Duodenal mucosa (tissue), 2 donors: ENCODE data around the gene SEMG1.

ENCODE experiments used
- H3K27ac ChIP-seq: one replicate; pipeline ENCODE4 v1.7.0; 2013; ENCODE audit warnings: low read depth, low read length
- H3K27me3 ChIP-seq, 2 donors: one replicate each; pipeline ENCODE4 v1.7.0; 2013; ENCODE audit warnings: low read length in 2 of 2, control low read depth in 1 of 2; ENCODE audit not compliant: insufficient read depth in 2 of 2, control insufficient read depth in 1 of 2
- H3K36me3 ChIP-seq, 2 donors: one replicate each; pipeline ENCODE4 v1.7.0; 2013; ENCODE audit warnings: low read length in 2 of 2, control low read depth in 1 of 2; ENCODE audit not compliant: insufficient read depth in 2 of 2, control insufficient read depth in 1 of 2
- H3K4me1 ChIP-seq, 2 donors: one replicate each; pipeline ENCODE4 v1.7.0; 2013; ENCODE audit warnings: low read length in 2 of 2, control low read depth in 1 of 2; ENCODE audit not compliant: insufficient read depth in 2 of 2, control insufficient read depth in 1 of 2
- H3K4me3 ChIP-seq, 2 donors: one replicate each; pipeline ENCODE4 v1.7.0; 2013; ENCODE audit warnings: low read length in 2 of 2, low read depth in 1 of 2
- H3K9ac ChIP-seq, 2 donors: one replicate each; pipeline ENCODE4 v1.7.0; 2013; ENCODE audit warnings: low read length in 2 of 2, low read depth in 1 of 2
- H3K9me3 ChIP-seq, 2 donors: one replicate each; pipeline ENCODE4 v1.7.0; 2013; ENCODE audit warnings: low read length in 2 of 2, control low read depth in 1 of 2; ENCODE audit not compliant: control insufficient read depth in 1 of 2

The SEMG1 gene

DNA sequence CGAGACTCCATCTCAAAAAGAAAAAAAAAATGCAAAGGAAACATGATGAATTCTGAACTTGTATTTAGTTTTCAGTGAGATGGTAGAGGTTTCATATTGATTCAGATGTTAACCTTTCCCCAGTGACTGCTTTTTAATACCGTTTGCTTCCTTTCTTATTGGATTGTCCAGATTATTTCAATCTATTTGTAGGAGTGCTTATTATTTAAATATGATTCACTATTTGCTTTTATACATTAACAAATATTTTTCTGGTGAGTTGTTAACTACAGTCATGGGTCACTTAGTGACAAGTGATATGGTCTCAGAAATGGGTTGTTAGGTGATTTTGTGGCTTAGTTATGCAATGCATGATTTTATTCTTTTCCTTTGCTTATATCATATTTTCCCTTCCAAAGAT is 23.7 kb upstream of the SEMG1 start:
- H3K36me3 ChIP-seq: no peaks in the 10 kb centered on the region
- H3K9me3 ChIP-seq: no peaks in the 10 kb centered on the region
- H3K4me1 ChIP-seq: no peaks in the 10 kb centered on the region
- no peaks in the 10 kb centered on the region for H3K27me3 ChIP-seq
- no peak overlapping the region for H3K9ac ChIP-seq
- H3K4me3 ChIP-seq: no peak overlapping the region
- H3K27ac ChIP-seq: no peak overlapping the region

DNA sequence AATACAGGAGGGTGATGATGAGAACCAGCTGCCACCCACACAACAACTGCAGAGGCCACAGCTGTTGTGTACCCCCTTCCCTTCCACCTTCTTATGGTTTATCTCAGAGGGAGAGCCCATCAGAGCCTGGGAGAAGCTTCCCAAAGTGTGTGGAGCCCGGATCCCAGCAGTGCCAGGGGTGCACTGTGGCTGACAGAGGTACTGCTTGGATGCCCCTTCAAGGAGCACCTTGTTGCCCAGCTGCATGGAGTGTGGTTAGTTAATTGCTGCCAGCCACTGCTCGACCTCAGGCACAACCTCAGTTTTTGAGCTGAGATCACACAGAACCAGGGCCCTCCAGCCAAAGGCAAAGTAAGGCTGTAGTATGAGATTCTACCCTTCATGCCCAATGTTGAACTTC is 19.1 kb upstream of the SEMG1 start:
- Histone ChIP-seq H3K9me3 (no peaks in the 10 kb centered on the region), H3K36me3 (no peaks in the 10 kb centered on the region), H3K9ac (no peak overlapping the region), H3K4me3 (no peak overlapping the region), H3K27ac (no peak overlapping the region), H3K27me3 (no peaks in the 10 kb centered on the region), H3K4me1 (no peaks in the 10 kb centered on the region)

DNA sequence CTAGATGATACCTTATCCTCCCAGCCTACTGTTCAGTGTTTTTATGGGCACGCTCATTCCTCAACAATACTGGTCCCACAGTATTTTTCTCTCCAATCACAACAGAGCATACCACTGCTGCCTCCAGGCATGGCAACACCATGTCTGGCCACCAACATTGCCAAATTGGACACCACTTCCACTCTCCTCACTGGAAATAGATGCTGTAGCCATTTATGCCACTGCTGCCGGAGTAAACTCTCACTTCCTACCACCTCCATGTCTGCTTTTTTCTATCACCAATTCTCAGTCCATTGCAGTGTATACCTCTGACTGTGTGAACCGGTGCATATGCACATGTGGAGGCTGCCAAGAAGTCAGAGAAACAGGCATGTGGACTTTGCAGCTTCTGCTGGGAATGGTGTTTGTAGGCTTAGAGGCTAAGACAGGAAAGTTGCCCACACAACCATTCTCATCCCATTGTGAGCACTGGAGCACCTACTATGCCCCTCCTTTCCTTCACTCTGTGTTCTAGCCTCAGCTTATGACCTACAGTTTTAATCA is 17.7 kb upstream of the SEMG1 start:
- Histone ChIP-seq H3K4me3 (no peak overlapping the region), H3K27ac (no peak overlapping the region), H3K27me3 (peaks cover 3 to 4% of the 10 kb centered on the region in 2 donors), H3K9me3 (no peaks in the 10 kb centered on the region), H3K9ac (no peak overlapping the region), H3K36me3 (no peaks in the 10 kb centered on the region), H3K4me1 (no peaks in the 10 kb centered on the region)

DNA sequence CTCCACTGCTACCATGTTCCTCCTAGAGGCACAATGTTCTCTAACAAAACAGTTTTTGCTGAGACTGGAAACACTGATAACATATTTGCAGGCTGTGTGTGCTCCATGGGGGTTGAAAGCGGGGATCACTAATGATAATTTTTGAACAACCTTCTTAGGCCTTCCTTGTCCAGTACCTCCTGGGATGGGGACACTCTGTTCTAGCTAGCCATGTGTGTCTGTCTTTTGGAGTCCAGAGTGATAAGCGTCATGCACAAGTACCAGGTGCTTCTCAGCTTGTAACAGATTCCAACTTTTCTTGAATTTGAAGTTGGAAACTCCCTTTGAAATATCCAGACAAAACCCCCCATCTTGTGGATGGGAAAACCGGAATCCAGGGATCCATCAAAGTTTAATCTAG is 17.0 kb upstream of the SEMG1 start:
- peaks cover 3 to 4% of the 10 kb centered on the region in 2 donors for H3K27me3 ChIP-seq
- H3K4me3 ChIP-seq: no peak overlapping the region
- H3K4me1 ChIP-seq: no peaks in the 10 kb centered on the region
- no peak overlapping the region for H3K9ac ChIP-seq
- H3K27ac ChIP-seq: no peak overlapping the region
- H3K36me3 ChIP-seq: no peaks in the 10 kb centered on the region
- no peaks in the 10 kb centered on the region for H3K9me3 ChIP-seq

DNA sequence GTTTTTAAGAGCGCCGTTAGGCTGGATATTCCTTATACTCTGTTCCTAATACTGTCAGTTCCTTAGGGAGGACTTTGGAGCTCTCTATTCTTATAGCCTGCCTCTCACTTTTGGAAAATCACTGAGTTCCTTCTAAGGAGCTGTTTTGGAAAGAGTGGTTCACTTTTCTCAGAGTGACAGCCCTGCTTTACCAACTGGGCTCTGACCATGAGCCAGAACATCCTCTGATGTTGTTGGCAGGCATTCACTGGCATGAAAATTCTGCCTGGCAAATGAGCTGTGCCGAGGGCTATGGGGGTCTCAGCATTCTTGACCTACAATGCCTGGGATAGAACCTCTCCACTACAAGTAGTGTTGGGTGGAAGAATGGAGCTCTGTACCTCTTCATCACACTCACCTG is 14.9 kb upstream of the SEMG1 start:
- Histone ChIP-seq H3K27me3 (peaks cover 3 to 4% of the 10 kb centered on the region in 2 donors), H3K4me3 (no peak overlapping the region), H3K36me3 (no peaks in the 10 kb centered on the region), H3K9ac (no peak overlapping the region), H3K9me3 (no peaks in the 10 kb centered on the region), H3K27ac (no peak overlapping the region), H3K4me1 (no peaks in the 10 kb centered on the region)

DNA sequence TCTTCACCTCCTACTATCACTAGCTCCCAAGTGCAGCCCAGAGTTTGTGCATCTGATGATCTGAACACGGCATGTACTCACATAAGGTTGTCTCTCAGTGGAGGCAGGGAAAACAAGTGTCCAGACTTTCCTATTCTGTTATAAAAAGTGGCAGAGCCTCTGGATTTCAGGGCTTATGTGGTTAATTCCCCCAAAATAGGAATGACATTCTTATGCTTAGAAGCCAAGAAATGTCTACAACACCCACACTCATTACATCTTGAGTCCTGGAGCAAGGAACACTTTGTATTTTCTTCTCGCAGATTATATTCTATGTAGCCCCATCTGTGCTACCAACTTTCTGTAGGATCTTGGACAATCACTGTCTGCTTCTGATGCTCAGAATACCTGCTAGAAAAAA is 13.5 kb upstream of the SEMG1 start:
- no peaks in the 10 kb centered on the region for H3K4me1 ChIP-seq
- H3K27ac ChIP-seq: no peak overlapping the region

DNA sequence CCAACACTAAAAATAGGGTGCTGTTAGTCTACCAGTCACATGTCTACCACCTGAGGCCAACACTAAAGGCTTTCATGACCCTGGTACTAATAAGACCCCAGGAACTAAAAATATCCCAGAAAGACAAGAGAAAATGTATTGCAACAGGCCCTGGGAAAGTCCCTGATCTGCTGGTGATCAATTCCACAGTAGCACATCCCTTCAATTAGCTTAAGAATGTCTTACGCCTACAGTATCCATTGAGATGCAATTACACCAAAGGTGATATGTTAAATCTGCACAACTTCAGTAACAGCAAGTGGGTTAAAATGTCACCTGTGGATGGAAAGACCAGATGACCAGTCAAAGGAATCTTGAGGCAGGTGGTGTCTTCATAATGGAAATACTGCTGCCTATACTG is 3.1 kb downstream of the SEMG1 start:
- Histone ChIP-seq H3K36me3 (no peaks in the 10 kb centered on the region), H3K4me1 (no peaks in the 10 kb centered on the region), H3K27ac (no peak overlapping the region), H3K9ac (no peak overlapping the region), H3K27me3 (no peaks in the 10 kb centered on the region), H3K9me3 (no peaks in the 10 kb centered on the region), H3K4me3 (no peak overlapping the region)

More for the DNA sequence above, 13.5 kb upstream of the SEMG1 start:
- peaks cover 3 to 4% of the 10 kb centered on the region in 2 donors for H3K27me3 ChIP-seq
- no peaks in the 10 kb centered on the region for H3K36me3 ChIP-seq
- H3K9ac ChIP-seq: no peak overlapping the region
- no peak overlapping the region for H3K4me3 ChIP-seq
- no peaks in the 10 kb centered on the region for H3K9me3 ChIP-seq

DNA sequence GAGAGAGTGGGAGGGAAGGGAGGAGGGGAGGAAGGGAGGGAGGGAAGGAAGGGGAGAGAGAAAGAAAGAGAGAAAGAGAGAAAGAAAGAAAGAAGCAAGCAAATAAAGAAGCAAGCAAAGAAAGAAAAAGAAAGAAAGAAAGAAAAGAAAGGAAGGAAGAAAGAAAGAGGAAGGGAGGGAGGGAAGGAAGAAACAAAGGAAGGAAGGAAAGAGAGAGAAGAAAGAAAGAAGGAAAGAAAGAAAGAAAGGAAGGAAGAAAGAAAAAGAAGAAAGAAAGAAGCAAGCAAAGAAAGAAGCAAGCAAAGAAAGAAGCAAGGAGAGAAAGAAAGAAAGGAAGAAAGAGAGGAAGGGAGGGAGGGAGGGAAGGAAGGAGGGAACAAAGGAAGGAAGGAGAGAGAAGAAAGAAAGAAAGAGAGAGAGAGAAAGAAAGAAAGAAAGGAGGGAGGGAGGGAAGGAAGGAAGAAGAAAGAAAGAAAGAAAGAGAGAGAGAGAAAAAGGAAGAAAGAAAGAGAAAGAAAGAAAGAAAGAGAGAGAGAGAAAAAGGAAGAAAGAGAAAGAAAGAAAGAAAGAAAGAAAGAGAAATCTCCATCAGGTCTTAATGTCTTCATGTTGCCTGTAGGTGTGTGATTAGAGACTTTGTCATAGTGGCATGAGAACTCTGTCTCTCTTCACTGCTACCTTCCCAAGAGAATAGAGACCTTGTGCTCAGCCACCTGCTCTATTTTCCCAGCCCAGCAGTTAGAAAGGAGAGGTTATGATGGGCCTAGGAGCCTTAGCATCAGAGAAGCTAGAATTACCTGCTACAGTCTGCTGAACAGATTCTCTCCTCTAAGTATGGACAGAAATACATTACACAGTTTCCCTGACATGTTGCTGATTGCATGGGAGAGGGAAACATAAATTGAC is 5.0 kb downstream of the SEMG1 start:
- Histone ChIP-seq H3K4me3 (no peak overlapping the region), H3K4me1 (no peaks in the 10 kb centered on the region), H3K9ac (no peak overlapping the region), H3K9me3 (no peaks in the 10 kb centered on the region), H3K36me3 (no peaks in the 10 kb centered on the region), H3K27ac (no peak overlapping the region), H3K27me3 (no peaks in the 10 kb centered on the region)

DNA sequence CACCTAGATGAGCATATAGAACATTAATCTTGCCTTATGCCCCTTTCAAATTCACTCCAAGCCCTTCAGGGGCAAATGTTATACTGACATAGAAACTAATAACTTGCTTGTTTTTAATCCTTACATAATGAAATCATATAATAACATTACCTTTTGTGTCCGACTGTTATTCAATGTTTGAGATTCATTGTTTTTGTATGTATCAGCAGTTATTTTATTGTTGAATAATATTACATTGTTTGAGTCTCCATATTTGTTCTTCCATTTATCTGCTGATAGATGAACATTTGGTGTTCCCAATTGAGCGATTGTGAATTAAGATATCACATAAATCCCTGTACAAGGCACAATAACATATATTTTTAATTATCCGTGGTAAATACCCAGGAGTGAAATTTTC is 6.0 kb downstream of the SEMG1 start:
- no peaks in the 10 kb centered on the region for H3K36me3 ChIP-seq
- no peaks in the 10 kb centered on the region for H3K27me3 ChIP-seq

DNA sequence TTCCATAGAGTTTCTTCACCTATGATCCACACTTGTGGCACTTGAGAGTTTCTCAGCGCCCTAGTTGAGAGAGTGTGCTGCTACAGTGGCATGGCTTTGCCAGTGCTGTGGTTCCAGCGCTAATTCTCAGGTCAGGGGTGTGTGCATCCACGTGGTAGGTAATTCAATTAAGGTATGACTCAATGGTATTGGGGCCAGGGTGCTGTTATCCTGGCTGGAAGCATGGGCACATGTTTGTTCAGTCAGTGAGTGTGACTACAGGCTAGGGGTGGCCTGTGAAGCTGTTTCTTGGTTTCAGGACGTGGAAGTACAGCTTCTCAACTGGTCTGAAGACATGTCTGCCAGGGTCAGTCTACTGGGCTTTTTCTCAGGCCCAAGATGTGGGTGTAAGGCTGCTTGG is 11.3 kb downstream of the SEMG1 start:
- H3K9me3 ChIP-seq: no peaks in the 10 kb centered on the region
- no peaks in the 10 kb centered on the region for H3K4me1 ChIP-seq
- no peak overlapping the region for H3K27ac ChIP-seq
- H3K36me3 ChIP-seq: no peaks in the 10 kb centered on the region
- no peak overlapping the region for H3K9ac ChIP-seq
- H3K4me3 ChIP-seq: no peak overlapping the region
- peaks cover 0 to 6% of the 10 kb centered on the region in 2 donors for H3K27me3 ChIP-seq

More for the DNA sequence above, 6.0 kb downstream of the SEMG1 start:
- Histone ChIP-seq H3K4me3 (no peak overlapping the region), H3K27ac (no peak overlapping the region), H3K9me3 (no peaks in the 10 kb centered on the region), H3K4me1 (no peaks in the 10 kb centered on the region), H3K9ac (no peak overlapping the region)
